Measurements from ENCODE around the gene KCNE3. TPM values are rescaled to one million over a fixed set of nuclear protein-coding genes. Genes with fewer than 3 reads are reported as not detected.

Gene KCNE3
- 1 to 10 TPM in 1 of 2 donors, under 1 TPM in 1; 0.40 to 1.6 TPM for total RNA-seq
- total RNA-seq, result 0 reads per million in 2 donors

GRCh38 chr11:74466916-74467885 is at the start of gene KCNE3:
TSS of gene KCNE3 (minus strand) at chr11:74467549. CDS start at chr11:74457563, 9,986 bp downstream.
- H3K4me1 Mint-ChIP-seq, result peaks cover 18% of the 10 kb centered on the region
- peak within 1 kb of the TSS; percentile 69 for H3K4me3 Mint-ChIP-seq
- no peaks in the 10 kb centered on the region for H3K9me3 ChIP-seq (ENCODE audit: control insufficient read depth, low read length, poor library complexity, severe bottlenecking)
- ATAC-seq, result no peak
- H3K27ac Mint-ChIP-seq, result no peak within 1 kb of the TSS
- H3K36me3 Mint-ChIP-seq (ENCODE audit: low read depth), result peaks cover 4% of the 10 kb centered on the region
- H3K27me3 Mint-ChIP-seq, result peaks cover 59% of the 10 kb centered on the region
- DNase-seq, result no peak

- H3K27me3 Mint-ChIP-seq, result no peaks in the 10 kb centered on the region
- DNase-seq, result no peak
- ATAC-seq, result no peak
- no peak overlapping the region for H3K4me3 Mint-ChIP-seq
- H3K27ac Mint-ChIP-seq, result no peak overlapping the region
- H3K36me3 Mint-ChIP-seq (ENCODE audit: low read depth), result peaks cover 3% of the 10 kb centered on the region
- peaks cover 2% of the 10 kb centered on the region for H3K4me1 Mint-ChIP-seq
- H3K9me3 ChIP-seq (ENCODE audit: control insufficient read depth, low read length, poor library complexity, severe bottlenecking), result peaks cover 4% of the 10 kb centered on the region
Observed at GRCh38 chr11:74507582-74507981, 40.2 kb upstream of the KCNE3 start.

- no peak for ATAC-seq
- no peak overlapping the region for H3K4me3 Mint-ChIP-seq
- H3K27me3 Mint-ChIP-seq, result no peaks in the 10 kb centered on the region
- no peak for DNase-seq
- no peak overlapping the region for H3K27ac Mint-ChIP-seq
- H3K9me3 ChIP-seq (ENCODE audit: control insufficient read depth, low read length, poor library complexity, severe bottlenecking), result peaks cover 8% of the 10 kb centered on the region
- peaks cover 3% of the 10 kb centered on the region for H3K36me3 Mint-ChIP-seq (ENCODE audit: low read depth)
- H3K4me1 Mint-ChIP-seq, result peaks cover 2% of the 10 kb centered on the region
Observed at GRCh38 chr11:74506823-74507222, 39.5 kb upstream of the KCNE3 start.

- H3K4me3 Mint-ChIP-seq, result no peak overlapping the region
- peaks cover 3% of the 10 kb centered on the region for H3K36me3 Mint-ChIP-seq (ENCODE audit: low read depth)
- no peak overlapping the region for H3K27ac Mint-ChIP-seq
- DNase-seq (no peak), ATAC-seq (no peak)
- no peaks in the 10 kb centered on the region for H3K27me3 Mint-ChIP-seq
- H3K4me1 Mint-ChIP-seq, result peaks cover 2% of the 10 kb centered on the region
- peaks cover 8% of the 10 kb centered on the region for H3K9me3 ChIP-seq (ENCODE audit: control insufficient read depth, low read length, poor library complexity, severe bottlenecking)
Observed at GRCh38 chr11:74505911-74506310, 38.6 kb upstream of the KCNE3 start.

GRCh38 chr11:74504100-74504691 is 36.8 kb upstream of the KCNE3 start:
- no peak for DNase-seq
- peaks cover 3% of the 10 kb centered on the region for H3K36me3 Mint-ChIP-seq (ENCODE audit: low read depth)
- no peak for ATAC-seq
- peaks cover 2% of the 10 kb centered on the region for H3K4me1 Mint-ChIP-seq
- no peaks in the 10 kb centered on the region for H3K27me3 Mint-ChIP-seq
- H3K4me3 Mint-ChIP-seq, result no peak overlapping the region
- no peak overlapping the region for H3K27ac Mint-ChIP-seq
- H3K9me3 ChIP-seq (ENCODE audit: control insufficient read depth, low read length, poor library complexity, severe bottlenecking), result peaks cover 8% of the 10 kb centered on the region

- Mint-ChIP-seq H3K36me3 (ENCODE audit: low read depth) (no peaks in the 10 kb centered on the region), H3K27ac (no peak overlapping the region), H3K4me1 (peaks cover 17% of the 10 kb centered on the region), H3K27me3 (no peaks in the 10 kb centered on the region), H3K4me3 (no peak overlapping the region)
- no peaks in the 10 kb centered on the region for H3K9me3 ChIP-seq (ENCODE audit: control insufficient read depth, low read length, poor library complexity, severe bottlenecking)
- ATAC-seq (no peak), DNase-seq (no peak)
Observed at GRCh38 chr11:74494916-74495315, 27.6 kb upstream of the KCNE3 start.

- peak overlapping the region; percentile 80 for H3K4me3 Mint-ChIP-seq
- peaks cover 17% of the 10 kb centered on the region for H3K4me1 Mint-ChIP-seq
- no peaks in the 10 kb centered on the region for H3K9me3 ChIP-seq (ENCODE audit: control insufficient read depth, low read length, poor library complexity, severe bottlenecking)
- H3K36me3 Mint-ChIP-seq (ENCODE audit: low read depth), result no peaks in the 10 kb centered on the region
- peak overlapping the region; percentile 77 for H3K27ac Mint-ChIP-seq
- DNase-seq (no peak), ATAC-seq (no peak)
- no peaks in the 10 kb centered on the region for H3K27me3 Mint-ChIP-seq
Observed at GRCh38 chr11:74493791-74494630, 26.7 kb upstream of the KCNE3 start.

- peak; percentile 96 to 98 (median 97) for DNase-seq
- Mint-ChIP-seq H3K27me3 (no peaks in the 10 kb centered on the region), H3K4me1 (peaks cover 17% of the 10 kb centered on the region), H3K36me3 (ENCODE audit: low read depth) (no peaks in the 10 kb centered on the region), H3K27ac (peak within 1 kb of the TSS; percentile 77), H3K4me3 (peak within 1 kb of the TSS; percentile 86)
- ATAC-seq, result peak; percentile 97
- H3K9me3 ChIP-seq (ENCODE audit: control insufficient read depth, low read length, poor library complexity, severe bottlenecking), result no peaks in the 10 kb centered on the region
Observed at GRCh38 chr11:74492974-74493790, 25.8 kb upstream of the KCNE3 start, which contains the start of gene LIPT2. TSS of gene LIPT2 (minus strand) at chr11:74493724. CDS start at chr11:74493703, 21 bp downstream.

GRCh38 chr11:74492084-74492483 is 24.7 kb upstream of the KCNE3 start:
- ATAC-seq, result no peak
- peak overlapping the region; percentile 52 for H3K4me3 Mint-ChIP-seq
- no peaks in the 10 kb centered on the region for H3K36me3 Mint-ChIP-seq (ENCODE audit: low read depth)
- H3K27me3 Mint-ChIP-seq, result no peaks in the 10 kb centered on the region
- H3K4me1 Mint-ChIP-seq, result peaks cover 17% of the 10 kb centered on the region
- no peaks in the 10 kb centered on the region for H3K9me3 ChIP-seq (ENCODE audit: control insufficient read depth, low read length, poor library complexity, severe bottlenecking)
- H3K27ac Mint-ChIP-seq, result no peak overlapping the region
- DNase-seq, result no peak

GRCh38 chr11:74490941-74491340 is 23.6 kb upstream of the KCNE3 start:
- H3K9me3 ChIP-seq (ENCODE audit: control insufficient read depth, low read length, poor library complexity, severe bottlenecking), result no peaks in the 10 kb centered on the region
- no peaks in the 10 kb centered on the region for H3K36me3 Mint-ChIP-seq (ENCODE audit: low read depth)
- peaks cover 17% of the 10 kb centered on the region for H3K4me1 Mint-ChIP-seq
- H3K27me3 Mint-ChIP-seq, result no peaks in the 10 kb centered on the region
- no peak for DNase-seq
- H3K27ac Mint-ChIP-seq, result no peak overlapping the region
- no peak overlapping the region for H3K4me3 Mint-ChIP-seq
- ATAC-seq, result no peak

- H3K4me3 Mint-ChIP-seq, result no peak overlapping the region
- no peaks in the 10 kb centered on the region for H3K36me3 Mint-ChIP-seq (ENCODE audit: low read depth)
- no peak overlapping the region for H3K27ac Mint-ChIP-seq
- ATAC-seq (no peak), DNase-seq (no peak)
- H3K4me1 Mint-ChIP-seq, result peaks cover 7% of the 10 kb centered on the region
- no peaks in the 10 kb centered on the region for H3K27me3 Mint-ChIP-seq
- H3K9me3 ChIP-seq (ENCODE audit: control insufficient read depth, low read length, poor library complexity, severe bottlenecking), result no peaks in the 10 kb centered on the region
Observed at GRCh38 chr11:74487875-74488274, 20.5 kb upstream of the KCNE3 start.

- DNase-seq (no peak), ATAC-seq (no peak)
- H3K27ac Mint-ChIP-seq, result no peak overlapping the region
- H3K27me3 Mint-ChIP-seq, result no peaks in the 10 kb centered on the region
- H3K4me3 Mint-ChIP-seq, result no peak overlapping the region
- no peaks in the 10 kb centered on the region for H3K36me3 Mint-ChIP-seq (ENCODE audit: low read depth)
- H3K4me1 Mint-ChIP-seq, result peaks cover 3% of the 10 kb centered on the region
- no peaks in the 10 kb centered on the region for H3K9me3 ChIP-seq (ENCODE audit: control insufficient read depth, low read length, poor library complexity, severe bottlenecking)
Observed at GRCh38 chr11:74485868-74486267, 18.5 kb upstream of the KCNE3 start.

Measured in T-helper 17 cell (primary cell).